Medulla oblongata (tissue), 1 donor: ENCODE measurements around the gene EPHX1.
"Not testable (repeated sequence)": the region's sequence is repeated elsewhere in the genome, so short reads cannot be mapped to it uniquely, and the experiment has no call there.

Source experiments
- DNase-seq: peaks from one replicate; pipeline ENCODE4 v3.0.0-alpha.2; 2015; ENCODE audit errors: extremely low spot score

EPHX1 gene

DNA sequence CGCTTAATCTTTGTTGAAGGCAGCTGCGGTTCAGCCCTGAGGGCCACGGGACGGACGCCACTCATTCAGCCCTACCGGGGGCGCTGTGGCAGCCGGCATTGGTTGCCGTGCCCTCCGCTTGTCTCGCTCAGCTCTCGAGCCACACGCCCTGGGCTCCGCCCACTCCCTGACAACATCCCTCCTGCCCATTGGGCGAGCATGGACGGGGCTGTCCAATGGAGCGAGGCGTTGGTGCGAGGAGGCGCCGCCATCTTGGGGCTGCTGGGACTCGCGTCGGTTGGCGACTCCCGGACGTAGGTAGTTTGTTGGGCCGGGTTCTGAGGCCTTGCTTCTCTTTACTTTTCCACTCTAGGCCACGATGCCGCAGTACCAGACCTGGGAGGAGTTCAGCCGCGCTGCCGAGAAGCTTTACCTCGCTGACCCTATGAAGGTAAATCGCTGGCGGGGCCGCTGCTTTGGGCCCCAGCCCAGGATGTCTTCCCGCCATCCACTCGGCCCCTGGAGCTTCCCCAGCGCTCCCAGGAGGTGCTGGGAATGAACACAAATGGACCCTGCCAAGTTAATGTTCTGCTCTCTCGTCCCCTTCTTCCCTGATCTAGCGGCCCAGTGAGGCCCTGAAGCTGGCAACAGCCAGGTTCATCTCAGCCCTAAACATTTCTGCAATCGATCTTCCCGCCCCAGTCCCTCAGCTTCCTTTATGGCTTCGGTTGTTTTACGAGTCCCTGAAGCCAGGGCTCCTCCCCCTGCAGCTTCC lies 32.2 kb upstream of the EPHX1 start, which contains the start of gene SRP9:
SRP9 (plus strand) TSS at position 244 of the 754 bp plus-strand sequence; CDS start at position 359, 115 bp downstream.
- DNase-seq: peak; percentile 99

DNA sequence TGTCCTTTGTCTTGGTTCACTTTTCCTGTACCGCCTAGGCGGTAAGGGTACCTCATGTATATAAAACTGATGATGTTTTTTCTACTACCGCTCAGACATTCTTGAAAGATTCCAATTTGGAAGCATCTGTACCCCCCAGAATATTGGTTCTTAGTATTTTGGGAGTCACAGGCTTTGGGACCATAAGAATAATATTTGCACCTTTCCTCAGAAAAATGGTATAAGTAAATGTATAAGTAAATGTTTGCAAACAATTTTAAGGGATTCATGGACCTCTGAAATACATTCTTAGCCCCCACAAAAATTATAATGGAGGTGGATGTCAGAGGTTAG lies 31.6 kb upstream of the EPHX1 start:
- DNase-seq: no peak

DNA sequence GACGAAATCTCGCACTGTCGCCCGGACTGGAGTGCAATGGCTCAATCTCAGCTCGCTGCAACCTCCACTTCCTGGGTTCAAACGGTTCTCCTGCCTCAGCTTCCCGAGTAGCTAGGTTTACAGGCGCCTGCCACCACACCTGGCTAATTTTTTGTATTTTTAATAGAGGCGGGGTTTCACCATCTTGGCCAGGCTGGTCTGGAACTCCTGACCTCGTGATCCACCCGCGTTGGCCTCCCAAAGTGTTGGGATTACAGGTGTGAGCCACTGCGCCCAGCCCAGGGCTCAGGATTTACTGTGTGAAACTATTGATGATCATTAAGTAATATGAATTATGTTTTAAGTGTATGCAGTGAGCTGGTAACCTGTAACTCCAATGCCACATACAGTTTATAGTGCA lies 30.8 kb upstream of the EPHX1 start:
- not testable (repeated sequence) for DNase-seq

DNA sequence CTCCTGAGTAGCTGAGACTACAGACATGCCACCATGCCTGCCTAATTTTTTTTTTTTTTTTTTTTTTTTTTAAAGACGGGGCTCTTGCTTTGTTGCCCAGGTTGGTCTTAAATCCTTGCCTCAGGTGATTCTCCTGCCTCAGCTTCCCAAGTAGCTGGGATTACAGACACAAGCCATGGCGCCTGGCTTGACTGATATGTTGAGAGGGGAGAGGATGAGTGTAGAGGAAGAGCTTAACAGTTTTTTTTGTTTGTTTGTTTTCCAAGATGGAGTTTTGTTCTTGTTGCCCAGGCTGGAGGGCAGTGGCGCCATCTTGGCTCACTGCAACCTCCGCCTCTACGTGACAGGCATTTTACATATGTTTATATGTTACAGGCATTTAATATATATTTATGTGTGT lies 29.8 kb upstream of the EPHX1 start:
- DNase-seq: no peak

DNA sequence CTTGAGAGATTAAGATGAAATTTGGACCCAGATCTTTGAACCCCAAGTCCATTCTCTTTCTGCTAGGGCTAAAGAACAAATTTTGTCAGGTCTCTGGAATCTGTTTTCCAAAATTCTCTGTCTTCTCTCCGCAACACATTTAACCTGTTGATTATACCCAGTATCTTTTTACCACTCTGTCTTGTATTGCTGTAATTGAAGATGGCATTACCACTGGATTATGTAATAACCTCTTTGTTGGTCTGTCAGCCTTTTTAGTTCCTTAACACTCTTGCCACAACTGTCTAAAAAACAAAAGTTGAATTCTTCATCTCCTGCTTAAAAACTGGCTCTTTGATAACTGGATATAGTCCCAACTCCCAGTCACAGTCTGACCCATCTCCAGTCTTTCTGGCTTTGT lies 29.3 kb upstream of the EPHX1 start:
- DNase-seq: no peak

GRCh38 chr1:225789142-225789541 lies 20.8 kb upstream of the EPHX1 start:
- DNase-seq: not testable (repeated sequence)

DNA sequence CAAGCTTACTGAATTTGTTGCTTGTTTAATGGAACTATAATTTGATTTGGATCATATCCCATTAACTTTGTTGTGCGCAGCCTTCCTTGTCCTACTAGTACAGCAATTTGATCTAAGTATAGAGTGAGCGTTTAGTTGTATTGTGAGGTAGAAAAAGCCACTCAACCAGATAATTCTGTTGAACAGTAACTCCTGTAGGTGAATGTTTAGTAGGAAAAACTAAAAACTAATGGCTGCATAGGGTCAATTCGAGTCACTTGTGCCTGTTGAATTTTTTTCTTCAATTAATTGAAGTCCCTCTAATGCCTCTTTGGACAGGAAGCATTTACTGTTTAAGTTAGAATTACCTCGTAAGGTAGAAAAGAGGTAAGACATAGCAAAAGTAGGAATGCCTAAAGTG lies 15.0 kb upstream of the EPHX1 start:
- DNase-seq: no peak

DNA sequence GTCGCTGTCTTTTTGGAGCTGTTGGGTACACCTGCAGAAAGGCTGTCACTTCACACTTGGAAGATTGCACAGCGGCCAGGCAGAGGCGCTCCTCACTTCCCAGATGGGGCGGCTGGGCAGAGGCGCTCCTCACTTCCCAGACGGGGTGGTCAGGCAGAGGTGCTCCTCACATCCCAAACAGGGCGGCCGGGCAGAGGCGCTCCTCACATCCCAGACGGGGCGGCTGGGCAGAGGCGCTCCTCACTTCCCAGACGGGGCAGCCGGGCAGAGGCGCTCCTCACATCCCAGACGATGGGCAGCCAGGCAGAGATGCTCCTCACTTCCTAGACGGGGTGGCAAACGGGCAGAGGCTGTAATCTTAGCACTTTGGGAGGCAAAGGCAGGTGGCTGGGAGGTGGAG lies 13.8 kb upstream of the EPHX1 start:
- DNase-seq: not testable (repeated sequence)

DNA sequence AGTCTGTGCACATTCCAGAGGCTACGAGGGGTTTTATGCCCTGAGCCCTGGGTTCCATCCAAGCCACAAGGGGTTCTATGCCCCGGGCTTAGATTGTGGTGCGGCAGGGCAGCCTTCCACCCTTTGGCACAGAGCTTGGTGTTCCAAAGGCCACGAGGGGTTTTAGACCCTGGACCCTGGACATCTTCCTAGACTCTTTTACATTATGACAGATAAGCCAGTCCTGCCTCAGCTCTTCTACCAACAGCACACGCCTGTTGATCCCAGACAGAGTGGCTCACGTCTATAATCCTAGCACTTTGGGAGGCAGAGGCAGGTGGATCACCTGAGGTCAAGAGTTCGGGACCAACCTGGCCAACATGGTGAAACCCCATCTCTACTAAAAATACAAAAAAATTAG lies 8.8 kb upstream of the EPHX1 start:
- not testable (repeated sequence) for DNase-seq

- DNase-seq: no peak
Measured at GRCh38 chr1:225806249-225806648, 3.7 kb upstream of the EPHX1 start.

DNA sequence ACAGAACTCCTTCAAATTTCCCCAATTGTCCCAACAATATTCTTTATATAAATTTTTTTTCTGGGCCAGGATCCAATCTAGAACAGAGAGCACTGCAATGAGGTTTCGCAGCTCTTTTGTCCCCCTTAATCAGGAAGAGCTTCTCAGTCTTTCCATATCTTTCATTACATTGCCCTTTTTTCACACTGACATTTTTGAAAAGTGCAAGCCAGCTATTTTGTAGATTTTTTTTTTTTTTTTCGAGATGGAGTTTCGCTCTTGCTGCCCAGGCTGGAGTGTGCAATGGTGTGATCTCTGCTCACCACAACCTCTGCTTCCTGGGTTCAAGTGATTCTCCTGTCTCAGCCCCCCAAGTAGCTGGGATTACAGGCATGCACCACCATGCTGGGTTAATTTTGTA lies 3.2 kb upstream of the EPHX1 start:
- DNase-seq: not testable (repeated sequence)

DNA sequence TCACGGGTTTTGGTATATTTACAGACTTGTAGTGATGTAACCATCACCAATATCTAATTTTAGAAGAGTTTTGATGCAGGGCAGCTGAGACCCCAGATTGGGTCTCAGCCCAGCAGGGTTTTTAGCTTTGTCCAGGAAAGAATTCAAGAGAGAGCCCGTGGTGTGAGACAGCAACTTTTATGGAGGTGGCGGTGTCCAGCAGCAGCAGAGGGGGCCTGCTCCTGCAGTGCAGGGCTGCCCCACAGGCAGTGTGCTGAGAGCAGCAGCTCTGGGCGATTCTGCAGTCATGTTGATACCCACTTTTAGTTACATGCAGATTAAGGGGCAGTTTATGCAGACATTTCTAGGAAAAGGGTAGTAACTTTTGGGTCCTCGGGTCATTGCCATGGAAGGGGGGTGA lies 1.8 kb upstream of the EPHX1 start:
- DNase-seq: no peak

GRCh38 chr1:225810579-225811538 lies 935 bp downstream of the EPHX1 start:
- DNase-seq: peak; percentile 43

DNA sequence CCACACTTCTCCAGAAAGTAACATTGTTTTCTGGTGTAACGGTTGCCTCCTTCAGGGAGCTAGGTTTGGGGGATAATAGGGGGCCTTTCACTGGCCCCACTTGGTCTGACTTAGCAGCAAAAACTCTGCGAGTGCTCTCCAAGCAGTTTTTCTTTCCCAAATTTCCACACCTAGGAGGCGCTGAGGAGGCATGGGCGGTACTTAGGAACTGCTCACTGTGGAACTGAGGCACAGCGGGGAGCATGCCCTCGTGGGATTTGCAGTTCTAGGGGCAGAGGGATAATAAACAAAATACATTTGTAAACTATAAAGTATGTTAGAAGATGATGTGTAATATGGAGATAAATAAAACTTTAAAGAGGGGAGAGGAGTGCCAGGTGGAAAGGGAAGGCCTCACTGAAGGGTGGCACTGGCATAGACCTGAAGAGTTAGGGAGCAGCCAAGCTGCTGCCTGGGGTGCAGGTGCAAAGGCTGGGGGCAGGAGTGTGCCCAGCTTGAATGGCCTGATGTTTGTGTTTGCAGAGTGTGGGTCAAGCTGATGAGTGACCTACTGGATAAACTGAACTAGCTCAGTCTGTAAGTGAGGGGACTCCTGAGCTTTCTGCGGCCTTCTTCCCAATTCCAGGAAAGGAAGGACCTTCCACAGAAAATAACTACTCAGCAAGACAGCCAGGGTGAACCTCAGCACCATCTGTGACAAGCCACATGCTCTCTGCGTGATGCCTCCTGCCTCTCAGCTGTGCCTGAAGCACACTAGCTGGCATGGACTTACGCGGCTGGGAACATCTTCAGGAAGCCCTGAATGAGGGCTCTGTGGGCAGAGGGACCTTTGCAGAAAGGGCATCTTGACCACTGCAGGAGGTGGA lies 1.9 kb downstream of the EPHX1 start:
- DNase-seq: peak; percentile 50

- no peak for DNase-seq
Measured at GRCh38 chr1:225812488-225813213, 2.7 kb downstream of the EPHX1 start.

- peak; percentile 48 for DNase-seq
Measured at GRCh38 chr1:225813214-225813964, 3.5 kb downstream of the EPHX1 start.

GRCh38 chr1:225814381-225814780 lies 4.5 kb downstream of the EPHX1 start:
- no peak for DNase-seq

DNA sequence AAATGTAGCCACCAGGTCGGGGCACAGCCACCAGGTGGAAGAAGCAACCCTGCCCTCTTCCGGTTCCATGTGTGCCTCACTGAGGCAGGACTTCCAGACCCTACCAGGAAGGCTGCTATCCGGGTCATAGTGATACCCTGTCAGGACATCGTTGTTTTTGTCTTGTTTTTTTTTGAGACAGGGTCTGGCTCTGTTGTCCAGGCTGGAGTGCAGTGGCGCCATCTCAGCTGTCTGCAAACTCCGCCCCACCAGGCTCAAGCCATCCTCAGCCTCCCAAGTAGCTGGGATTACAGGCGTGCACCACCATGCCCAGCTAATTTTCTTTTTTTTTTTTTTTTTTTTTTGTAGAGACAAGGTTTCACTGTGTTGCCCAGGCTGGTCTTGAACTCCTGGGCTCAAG lies 5.2 kb downstream of the EPHX1 start:
- DNase-seq: not testable (repeated sequence)

DNA sequence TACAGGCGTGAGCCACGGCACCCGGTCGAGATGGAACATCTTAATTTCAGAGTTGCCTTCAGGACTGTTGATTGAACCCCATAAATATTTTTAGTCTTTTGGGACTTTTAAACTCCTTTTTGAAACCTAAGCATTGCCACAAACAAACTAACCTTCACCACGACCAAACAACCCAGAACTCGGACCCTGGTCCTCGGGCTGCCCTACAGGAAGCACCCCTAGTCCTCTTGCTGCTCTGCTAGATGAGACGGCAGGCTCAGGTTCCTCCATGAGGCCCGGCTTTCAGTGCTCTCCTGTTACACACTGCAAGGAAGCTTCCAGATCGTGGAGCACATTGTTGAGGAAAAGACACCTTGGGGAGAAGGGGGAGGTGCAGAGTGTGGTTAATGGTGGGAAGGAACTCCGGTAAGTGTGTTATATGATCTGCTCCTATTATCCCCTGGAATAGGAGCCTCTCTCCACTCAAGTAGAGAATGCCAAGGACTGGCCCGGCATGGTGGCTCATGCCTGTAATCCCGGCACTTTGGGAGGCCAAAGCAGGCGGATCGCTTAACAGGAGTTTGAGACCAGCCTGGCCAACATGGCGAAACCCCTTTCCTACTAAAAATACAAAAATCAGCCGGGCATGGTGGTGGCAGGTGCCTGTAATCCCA lies 5.7 kb downstream of the EPHX1 start:
- no peak for DNase-seq
